ENCODE data around the gene TCF12.
"Not testable (repeated sequence)": the region's sequence is repeated elsewhere in the genome, so short reads cannot be mapped to it uniquely, and the experiment has no call there.

The TCF12 gene

DNA sequence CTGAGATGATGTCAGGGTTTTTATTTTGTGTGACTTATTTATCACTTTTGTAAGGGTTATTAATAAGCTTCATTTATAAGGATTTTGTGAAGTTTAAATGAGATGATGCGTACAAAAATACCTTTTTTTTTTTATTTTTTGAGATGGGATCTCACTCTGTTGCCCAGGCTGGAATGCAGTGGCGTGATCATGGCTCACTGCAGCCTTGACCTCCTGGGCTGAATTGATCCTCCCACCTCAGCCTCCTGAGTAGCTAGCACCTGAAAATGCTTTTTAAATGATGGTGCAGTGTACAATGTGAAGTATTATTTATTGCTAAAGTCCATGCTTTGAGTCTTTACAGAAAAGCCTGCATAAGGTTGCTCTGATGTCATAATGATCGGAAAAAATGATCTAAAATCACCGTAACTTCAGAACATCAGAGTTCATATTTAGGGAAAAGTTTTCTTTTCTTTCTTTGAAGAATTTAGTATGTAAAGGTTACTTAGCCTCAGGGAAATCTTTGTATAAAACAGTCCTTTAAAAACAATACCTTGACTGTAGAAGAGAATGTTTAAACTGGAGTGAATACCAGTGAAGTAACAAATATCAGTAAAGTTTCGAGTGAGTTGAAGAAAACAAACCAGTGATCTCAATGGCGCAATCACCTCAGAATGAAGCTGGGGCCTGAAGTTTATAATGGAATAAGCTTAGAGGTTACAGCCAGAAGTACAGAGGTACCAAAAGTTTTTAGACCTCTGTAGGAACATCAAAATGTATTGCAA is 29.7 kb downstream of the TCF12 start:
- DNase-seq (ENCODE audit: low read depth) = no peak

DNA sequence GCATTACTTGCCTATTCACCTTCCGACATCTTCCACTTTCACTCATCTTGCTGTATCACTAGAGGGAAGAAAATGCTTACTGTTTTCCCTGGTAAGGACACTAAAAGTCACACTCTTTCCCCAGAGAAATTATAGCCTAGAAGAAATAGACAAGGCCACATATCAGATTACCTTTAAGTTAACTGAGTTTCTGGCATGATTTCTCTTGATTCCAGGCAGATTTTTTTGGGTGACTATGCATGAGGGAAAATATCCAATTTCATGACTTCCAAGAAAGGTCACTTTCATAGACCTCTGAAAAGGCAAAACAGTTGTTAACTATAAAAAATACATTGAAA is 30.3 kb downstream of the TCF12 start:
- DNase-seq (ENCODE audit: low read depth) = peak; percentile 40

DNA sequence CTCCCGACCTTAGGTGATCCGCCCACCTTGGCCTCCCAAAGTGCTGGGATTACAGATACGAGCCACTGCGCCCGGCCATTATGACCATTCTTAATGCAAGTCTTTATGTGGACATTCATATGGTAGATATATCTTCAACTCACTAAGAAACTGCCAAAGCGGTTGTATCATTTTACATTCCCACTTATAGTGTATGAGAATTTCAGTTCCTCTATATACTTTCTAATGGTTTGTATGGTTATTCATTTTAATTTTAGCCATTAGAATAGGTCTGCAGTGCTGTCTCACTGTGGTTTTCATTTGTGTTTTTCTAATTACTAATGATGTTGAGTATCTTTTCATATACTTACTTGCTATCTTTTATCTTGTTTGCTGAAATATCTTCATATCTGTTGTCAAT is 32.5 kb downstream of the TCF12 start:
- DNase-seq (ENCODE audit: low read depth) = no peak

DNA sequence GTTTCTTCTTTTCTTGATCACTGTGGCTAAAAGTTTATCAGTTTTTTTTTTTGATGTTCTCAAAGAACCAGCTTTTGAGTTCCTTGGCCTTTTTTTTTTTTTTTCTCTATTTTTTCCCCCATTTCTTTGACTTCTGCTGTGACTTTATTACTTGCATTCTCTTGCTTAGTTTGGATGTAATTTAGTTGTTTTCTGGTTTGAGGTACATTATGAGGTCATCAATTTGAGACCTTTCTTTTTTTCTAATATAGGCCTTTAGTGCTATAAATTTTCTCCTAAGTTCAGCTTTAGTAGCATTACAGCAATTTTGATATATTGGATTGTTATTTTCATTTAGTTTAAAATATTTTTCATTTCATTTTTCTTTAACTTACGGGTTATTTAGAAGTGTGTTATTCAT is 35.3 kb downstream of the TCF12 start:
- DNase-seq (ENCODE audit: low read depth) = no peak

DNA sequence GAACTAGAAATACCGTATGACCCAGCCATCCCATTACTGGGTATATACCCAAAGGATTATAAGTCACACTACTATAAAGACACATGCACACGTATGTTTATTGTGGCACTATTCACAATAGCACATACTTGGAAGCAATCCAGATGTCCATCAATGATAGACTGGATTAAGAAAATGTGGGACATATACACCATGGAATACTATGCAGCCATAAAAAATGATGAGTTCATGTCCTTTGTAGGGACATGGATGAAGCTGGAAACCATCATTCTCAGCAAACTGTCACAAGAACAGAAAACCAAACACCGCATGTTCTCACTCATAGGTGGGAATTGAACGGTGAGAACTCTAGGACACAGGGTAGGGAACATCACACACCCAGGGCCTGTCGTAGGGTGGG is 36.6 kb downstream of the TCF12 start:
- DNase-seq (ENCODE audit: low read depth) = not testable (repeated sequence)

DNA sequence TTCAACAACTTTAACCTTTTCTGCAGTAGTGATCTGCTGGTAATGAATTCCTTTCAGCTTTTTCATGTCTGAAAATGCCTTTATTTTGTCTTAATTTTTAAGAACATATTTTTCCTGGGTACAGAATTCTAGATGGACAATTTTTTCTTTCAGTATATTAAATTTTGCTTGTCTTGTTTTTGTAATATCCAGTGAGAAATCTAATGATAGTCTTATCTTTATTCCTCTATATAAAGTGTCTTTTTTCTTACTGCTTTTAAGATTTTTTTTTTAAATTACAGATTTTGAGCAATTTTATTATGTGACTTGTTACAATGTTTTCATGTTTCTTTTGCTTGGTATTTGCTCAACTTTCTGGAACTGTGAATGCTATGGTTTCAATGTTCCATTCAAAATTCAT is 38.1 kb downstream of the TCF12 start:
- no peak for DNase-seq (ENCODE audit: low read depth)

DNA sequence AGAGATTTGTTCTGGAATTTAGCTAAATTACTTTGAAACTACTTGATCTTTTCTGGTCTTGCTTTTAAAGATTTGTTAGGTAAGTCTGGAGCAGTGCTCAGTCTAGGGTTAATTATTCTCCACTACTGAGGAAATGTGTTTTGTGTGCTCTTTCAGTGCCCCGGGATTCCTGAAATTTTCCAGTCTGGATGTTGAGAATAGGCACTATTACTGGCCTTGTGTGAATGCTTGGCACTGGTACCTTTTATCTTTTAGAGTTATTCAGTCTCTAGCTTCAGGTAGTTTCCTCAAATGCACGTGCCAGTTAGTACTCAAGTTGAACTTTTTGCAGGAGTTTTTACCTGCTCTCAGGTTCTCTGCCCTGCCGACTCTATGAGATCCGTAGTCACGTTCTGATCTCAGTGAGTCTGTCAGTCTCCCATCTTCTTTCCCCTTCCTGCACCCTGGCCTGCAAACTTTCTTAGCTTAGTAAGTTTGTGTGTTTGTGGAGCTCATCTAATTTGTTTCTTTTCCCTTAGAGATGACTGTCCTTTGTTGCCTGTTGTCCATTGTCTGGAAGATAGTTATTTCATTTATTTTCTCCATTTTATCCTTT is 39.5 kb downstream of the TCF12 start:
- no peak for DNase-seq (ENCODE audit: low read depth)

DNA sequence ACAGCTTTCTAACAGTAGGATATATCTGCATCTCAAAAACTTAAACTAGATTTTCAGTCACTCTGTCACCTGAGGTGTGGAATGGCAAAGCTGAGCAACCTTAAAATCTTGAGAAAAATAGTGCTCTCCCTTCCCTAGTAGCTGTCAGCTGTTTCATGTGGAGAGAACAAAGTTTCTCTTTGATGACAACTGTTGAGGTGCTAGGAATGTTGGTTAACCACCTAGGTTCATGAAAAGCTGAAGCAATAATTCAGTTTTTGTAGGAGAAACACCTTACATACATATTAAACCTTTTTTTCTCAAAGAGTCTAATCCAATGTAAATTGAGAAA is 40.8 kb downstream of the TCF12 start:
- no peak for DNase-seq (ENCODE audit: low read depth)

DNA sequence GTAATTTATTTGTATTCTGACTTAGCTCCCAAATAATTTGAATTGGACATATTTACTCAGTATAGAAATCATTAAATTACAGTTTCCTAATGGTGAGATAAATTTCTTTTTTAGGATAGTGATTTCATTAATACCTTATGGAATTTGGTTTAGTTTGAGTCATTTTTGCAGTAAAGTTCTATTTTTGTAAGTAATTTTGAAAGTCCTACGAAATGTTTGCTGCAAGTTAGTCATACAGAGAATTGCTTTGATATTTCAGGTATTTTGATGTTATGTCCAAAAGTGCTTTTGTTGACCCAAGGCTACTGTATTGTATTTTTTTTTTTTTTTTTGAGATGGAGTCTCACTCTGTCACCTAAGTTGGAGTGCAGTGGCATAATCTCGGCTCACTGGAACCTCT is 41.7 kb downstream of the TCF12 start:
- no peak for DNase-seq (ENCODE audit: low read depth)

DNA sequence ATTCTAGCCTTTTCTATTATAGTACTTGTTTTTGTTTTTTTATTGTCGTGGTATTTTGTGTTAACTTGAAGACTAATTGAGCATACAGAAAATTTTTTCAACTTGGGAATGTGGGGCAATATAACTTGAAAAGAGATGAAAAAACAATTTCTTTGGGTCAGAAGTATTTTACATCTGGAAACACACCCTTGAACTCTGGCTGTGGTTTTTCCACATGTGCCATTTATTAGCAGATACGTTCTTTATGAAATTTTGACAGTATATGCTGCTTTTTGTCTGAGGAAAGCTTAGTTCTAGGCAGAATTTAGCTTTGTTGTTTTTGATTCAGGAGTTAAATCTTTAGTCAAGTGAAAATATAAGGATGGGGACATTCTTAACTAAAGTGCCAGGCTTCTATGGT is 44.7 kb downstream of the TCF12 start:
- DNase-seq (ENCODE audit: low read depth) = peak; percentile 15

DNA sequence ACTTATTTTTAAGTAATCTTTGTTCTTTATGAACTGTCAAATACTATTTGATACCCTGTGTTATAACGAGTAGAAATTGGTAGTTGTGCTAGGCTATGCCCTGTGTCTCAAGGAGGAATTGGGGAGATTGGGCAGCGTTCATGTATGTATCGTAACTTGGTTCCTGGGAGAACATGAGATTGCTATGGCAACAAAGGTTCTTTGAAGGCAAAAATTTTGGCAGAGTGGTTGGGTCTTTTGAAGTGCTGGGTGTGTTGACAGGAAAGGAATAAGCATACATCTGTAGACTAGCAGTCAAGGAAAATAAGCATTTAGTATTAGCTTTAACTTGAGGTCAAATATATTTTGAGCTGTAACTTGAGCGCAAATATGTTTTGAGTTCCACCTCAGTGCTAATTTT is 45.3 kb downstream of the TCF12 start:
- DNase-seq (ENCODE audit: low read depth) = no peak

DNA sequence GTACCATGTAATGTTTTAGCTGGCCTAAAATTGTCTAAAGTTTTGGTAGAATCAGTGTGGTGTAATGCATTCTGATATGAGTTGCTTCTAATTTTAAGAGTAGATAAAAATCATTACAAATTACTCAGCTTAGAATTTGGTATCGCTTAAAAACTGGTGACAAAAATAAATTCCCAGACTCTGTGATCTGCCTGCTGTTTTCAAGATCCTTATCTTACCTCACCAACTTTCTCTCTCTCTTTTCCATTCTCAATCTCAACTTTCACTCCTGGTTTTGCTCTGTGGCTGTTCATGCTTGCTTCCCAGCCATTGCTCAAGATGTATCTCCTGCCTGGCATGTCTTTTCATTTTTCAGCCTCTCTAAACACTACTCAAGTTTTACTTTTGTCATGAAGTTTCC is 45.7 kb downstream of the TCF12 start:
- DNase-seq (ENCODE audit: low read depth) = peak; percentile 67

DNA sequence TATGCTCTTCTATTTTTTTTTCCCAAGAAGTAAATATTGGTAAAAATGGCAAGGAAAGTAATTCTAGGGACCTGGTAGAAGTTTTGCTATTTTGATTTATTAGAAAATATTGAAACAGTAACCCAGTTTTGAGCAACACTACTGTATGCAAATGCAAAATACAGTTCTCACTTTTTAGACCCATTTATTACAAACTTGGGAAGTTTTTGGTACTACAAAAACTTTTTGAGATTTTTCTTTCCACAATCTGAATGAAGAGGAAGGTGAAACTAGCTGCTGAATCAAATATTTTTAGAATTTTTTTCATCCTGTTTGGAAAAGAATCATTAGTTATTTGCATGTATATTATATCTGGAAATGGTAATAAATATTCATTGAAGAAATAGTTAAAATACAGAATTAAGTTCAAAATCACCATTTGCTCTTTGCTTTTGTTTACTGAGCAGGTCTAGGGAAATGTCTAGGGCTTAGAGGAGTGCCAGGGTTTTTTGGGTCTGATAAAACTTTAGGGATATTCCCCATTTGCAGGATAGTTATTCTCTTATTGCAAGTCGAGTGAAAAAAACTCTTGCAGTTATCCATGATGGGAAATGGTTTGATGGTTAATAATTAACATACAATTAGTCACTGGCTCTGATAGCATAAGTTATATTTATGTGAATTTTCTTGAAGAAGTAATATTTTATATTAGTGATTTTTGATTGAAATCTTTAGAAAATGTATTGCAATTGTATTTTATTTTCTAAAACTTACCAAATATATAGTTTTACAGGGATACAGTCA is 47.0 kb downstream of the TCF12 start:
- no peak for DNase-seq (ENCODE audit: low read depth)

DNA sequence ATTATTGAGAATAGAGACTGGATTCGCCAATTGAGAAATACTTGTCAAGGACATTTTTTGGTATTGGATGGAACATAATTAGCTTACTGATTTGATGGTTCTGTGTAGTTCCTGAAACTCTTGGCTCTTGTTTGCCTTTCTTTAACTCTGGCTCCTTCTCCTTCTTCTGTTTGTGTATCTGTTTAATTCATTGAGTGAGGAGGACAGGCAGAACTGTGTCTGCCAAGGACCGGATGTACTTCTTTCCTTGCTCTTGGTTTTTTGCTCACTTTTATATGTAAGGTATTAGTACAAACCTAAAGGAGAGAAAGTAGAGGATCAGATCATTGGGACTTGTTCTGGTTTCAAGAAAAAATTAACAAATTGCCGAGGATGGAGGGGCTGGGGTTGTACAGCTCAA is 48.9 kb downstream of the TCF12 start:
- DNase-seq (ENCODE audit: low read depth) = no peak

DNA sequence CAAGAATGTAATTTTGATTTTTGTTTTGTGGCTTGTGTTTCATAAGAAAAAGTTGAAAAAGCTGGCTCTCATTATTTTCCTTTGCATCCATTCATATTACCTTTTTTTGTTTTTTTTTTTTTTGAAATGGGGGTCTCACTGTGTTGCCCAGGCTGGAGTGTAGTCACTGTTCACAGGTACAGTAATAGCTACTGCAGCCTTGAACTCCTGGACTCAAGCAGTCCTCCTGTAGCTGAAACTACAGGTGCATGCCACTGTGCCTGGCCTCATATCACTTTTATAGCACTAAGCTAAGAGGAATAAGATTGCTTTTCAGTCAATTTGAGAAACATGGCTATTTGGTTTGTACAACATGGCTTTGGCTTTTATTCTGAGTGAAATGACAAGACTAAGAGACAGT is 49.8 kb downstream of the TCF12 start:
- no peak for DNase-seq (ENCODE audit: low read depth)

DNA sequence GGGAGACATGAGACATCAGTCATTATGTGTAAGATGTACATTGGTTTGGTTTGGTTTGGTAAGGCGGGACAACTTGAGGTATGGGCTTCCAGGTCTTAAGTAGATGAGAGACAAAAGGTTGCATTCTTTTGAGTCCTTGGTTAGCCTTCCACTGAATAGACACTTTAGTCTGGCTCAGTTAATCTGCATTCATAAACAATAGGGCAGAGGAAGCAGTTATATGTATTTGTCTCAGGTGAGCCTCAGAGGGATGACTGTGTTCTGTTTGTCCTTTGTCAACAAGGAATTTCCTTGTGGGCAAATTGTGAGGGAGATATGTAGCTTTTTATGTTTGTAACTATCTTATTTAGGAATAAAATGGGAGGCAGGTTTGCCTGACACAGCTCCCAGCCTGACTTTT is 50.4 kb downstream of the TCF12 start:
- no peak for DNase-seq (ENCODE audit: low read depth)

DNA sequence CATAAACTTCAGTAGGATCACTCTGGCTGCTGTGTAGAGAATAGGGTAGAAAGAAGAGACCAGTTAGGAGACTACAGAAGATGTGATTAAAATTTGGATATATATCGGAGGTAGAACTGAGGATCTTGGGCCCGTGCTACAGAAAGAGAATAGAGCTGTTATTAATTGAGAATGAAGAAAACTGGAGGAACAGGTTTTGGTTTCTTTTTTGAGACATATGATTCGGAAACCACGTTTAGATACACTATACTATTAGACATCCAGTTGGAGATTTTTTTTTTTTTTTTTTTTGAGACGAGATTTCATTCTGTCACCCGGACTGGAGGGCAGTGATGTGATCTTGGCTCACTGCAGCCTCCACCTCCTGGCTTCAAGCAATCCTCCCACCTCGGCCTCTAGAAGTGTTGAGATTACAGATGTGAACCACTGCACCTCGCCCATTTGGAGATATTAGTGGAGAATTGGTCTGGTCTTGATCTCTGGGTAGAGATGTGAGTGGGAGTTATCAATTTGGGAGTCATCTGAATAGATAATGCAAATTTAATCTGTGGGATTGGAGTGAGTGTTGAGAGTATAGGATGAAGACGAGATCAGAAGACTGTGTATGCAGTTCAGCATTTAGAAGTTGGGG is 50.9 kb downstream of the TCF12 start:
- no peak for DNase-seq (ENCODE audit: low read depth)

DNA sequence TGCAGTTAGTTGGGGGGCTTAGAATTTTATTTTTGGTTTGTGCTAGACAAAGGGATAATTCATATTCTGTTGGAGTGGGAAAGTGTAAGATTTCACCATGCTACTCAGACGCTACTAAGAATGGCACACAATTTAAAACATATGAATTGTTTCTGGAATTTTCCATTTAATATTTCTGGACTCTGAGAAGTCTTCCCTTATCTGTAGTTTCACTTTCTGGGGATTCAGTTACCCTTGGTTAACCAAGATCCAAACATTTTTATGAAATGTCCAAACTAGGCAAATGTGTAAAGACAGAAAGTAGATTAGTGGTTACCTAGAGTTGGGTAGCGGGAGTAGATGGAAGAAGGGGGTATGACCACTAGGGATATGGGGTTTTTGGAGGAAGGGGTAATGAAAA is 53.1 kb downstream of the TCF12 start:
- no peak for DNase-seq (ENCODE audit: low read depth)

DNA sequence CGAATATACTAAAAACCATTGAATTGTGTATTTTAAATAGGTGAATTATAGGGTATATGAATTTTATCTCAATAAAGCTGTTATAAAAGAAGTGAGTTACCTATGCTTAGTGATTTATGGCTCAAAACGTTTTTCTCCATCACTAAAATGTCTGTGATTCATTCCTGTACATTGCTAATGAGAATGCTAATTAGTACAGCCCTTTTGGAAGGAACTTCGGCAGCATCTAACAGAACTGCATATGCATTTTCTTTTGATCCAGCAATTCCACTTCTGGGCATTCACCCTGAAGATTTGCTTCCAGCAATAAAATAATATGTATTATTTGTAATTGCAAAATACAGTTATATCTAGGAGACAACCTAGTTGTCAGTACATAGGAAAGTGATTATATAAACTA is 53.6 kb downstream of the TCF12 start:
- no peak for DNase-seq (ENCODE audit: low read depth)

DNA sequence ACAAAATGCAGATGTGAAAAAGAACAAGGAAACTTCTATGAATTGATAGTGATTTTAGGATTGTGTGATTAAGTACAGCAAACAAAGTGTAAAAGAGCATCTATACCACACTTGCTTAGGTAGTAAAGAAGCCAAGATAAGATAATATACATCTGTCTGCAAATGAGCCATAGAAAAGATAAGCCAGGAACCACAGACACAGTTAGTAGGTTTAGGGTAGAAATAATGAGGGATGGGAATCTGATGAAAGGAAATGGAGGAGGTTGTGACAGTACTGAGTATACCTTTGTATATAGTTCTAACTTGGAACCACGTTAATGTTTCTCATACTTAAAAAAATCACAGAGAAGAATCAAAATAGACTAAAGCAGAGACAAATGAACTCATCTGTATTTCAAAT is 54.0 kb downstream of the TCF12 start:
- no peak for DNase-seq (ENCODE audit: low read depth)

DNA sequence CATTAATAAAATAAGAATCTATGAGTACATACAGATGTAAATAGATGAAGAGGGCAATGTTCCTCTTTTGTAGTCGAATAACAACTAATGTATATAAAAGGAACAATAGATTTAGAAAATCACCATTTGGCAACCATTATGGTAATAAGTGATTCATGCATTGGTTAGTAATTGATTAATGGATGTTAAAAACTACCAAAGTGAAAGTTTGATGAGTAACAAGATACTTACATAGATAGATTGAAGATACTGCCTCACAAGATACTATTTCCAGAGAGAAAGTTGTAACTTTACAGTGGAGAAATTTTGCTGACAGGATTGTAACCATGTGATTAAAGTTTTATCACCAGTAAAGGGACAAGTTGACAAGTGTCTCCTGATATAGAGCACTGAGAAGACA is 55.0 kb downstream of the TCF12 start:
- DNase-seq (ENCODE audit: low read depth) = no peak

DNA sequence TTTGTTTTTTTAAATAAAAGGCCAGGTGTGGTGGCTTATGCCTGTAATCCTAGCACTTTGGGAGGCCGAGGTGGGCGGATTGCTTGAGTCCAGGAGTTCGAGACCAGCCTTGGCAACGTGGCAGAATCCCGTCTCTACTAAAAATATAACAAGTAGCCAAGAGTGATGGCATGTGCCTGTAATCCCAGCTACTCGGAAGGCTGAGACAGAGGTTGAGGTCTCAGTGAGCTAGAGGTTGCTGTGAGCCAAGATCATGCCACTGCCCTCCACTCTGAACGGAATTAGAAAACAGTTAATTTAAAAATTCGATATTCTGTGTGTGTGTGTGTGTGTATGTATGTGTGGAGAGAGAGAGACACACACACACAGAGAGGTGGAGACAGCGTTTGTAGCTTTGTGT is 58.8 kb downstream of the TCF12 start:
- DNase-seq (ENCODE audit: low read depth) = no peak

Data from EH (cell line).